ENCODE measurements around the gene ZNF423.
"Not testable (repeated sequence)": the region's sequence is repeated elsewhere in the genome, so short reads cannot be mapped to it uniquely, and the experiment has no call there.

The ZNF423 gene

GRCh38 chr16:49690778-49691177, 165.1 kb downstream of the ZNF423 start:
- no peak for DNase-seq

- no peak for DNase-seq
These were observed 167.7 kb downstream of the ZNF423 start for GRCh38 chr16:49688036-49688697.

DNA sequence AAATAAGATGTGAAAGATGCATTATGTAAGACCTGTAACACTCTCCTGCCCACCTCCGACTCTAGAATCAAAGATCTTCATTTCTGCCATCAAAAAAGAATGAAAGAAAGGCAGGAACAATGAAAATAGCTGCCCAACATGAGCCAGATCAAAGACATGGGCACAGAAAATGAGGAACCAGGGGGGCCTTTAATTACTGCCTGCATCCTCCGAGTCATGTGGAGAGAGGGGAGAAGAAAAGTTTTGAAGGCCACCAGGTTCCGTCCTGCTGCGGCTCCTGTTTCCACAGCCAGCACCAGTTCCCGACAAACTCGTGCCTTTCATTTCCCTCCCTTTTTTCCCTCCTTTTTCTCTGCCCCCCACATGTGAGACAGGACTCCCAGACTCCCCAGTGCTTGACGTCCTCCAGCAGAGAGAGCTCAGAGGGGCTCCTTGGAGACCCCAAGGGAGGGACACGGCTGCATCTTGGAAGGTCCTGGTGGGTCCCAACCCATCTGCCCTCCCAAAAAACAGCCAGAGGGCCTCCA, 168.4 kb downstream of the ZNF423 start:
- DNase-seq = no peak

DNA sequence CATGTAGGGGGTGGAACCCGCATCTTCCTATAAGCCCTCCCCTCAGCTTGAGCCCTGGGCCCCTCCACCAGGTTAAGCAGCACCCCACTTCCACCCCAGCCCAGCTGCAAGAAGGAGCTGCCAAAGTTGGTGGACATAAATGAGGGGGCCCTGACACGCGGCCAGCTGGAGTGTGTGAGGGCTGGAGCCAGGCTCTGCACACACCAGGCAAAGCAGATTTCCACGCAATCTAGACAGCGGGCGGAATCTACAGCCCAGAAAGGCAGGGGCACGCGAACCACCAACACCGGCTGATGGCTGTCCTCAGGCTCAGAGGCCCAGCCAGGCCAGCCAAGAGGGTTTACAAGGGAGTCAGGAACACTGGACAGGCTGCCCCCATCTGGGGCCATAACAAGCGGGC, 171.2 kb downstream of the ZNF423 start:
- no peak for DNase-seq

GRCh38 chr16:49682577-49683165, 173.2 kb downstream of the ZNF423 start:
- DNase-seq = no peak

DNA sequence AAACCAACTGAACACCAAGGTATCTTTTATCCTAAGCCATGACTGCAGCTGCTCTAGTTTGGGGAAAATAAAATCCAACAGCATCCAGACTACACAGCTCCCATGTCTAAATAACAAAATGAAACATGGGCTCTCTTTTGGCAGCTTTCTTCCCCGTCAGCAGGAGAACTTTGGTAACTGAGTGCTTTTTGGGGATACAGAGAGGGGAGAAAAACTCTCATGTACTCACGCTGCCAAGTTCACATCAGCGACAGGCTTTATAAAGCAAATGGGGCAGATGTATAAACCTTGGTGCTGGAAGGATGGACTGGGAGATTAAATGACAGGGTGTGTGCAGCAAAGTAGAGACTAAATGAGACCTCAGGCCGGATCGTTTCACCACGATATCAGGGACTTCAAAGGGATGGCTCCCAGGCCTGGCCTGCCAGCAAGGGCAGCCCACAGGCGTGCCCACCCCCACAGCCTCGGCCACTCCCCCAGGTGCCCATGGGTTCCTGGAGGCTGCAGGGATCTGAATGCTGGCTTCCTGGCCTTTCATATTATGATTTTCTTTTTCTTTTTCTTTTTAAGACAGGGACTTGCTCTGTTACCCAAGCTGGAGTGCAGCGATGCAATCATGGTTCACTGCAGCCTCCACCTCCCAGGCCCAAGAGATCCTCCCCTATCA, 174.6 kb downstream of the ZNF423 start:
- DNase-seq = no peak

GRCh38 chr16:49679095-49679494, 176.8 kb downstream of the ZNF423 start:
- DNase-seq = no peak

DNA sequence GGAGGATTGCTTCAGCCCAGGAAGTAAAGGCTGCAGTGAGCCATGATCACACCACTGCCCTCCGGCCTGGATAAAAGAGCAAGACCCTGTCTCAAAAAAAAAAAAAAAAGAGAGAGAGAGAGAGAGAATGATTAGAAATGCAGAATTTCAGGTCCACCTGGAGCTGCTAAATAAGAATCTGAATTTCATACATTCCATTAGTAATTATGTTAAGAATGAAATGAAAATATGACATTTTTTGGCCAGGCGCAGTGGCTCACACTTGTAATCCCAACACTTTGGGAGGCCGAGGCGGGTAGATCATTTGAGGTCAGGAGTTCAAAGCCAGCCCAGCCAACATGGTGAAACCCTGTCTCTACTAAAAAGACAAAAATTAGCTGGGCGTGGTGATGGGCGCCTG, 178.3 kb downstream of the ZNF423 start:
- DNase-seq = not testable (repeated sequence)

- no peak for DNase-seq
These were observed 180.5 kb downstream of the ZNF423 start for GRCh38 chr16:49675413-49675812.

DNA sequence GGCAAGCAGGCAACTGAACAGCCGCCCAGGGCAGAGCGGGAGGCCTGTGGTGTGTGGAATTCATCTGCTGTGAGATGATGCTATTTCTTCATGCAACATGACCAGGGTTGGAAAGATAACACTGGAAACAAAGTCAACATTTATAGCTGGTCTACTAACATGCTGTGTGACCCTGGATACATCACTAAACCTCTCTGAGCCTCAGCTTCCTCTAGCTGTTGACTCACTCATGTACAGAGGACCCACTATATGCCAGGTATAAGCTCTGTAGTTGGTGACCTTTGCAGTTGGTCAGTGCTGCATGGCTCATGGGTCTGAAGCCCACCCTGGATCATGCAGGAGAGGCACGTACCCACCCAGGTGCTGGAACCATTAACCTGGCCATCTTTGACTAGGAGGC, 180.9 kb downstream of the ZNF423 start:
- no peak for DNase-seq

DNA sequence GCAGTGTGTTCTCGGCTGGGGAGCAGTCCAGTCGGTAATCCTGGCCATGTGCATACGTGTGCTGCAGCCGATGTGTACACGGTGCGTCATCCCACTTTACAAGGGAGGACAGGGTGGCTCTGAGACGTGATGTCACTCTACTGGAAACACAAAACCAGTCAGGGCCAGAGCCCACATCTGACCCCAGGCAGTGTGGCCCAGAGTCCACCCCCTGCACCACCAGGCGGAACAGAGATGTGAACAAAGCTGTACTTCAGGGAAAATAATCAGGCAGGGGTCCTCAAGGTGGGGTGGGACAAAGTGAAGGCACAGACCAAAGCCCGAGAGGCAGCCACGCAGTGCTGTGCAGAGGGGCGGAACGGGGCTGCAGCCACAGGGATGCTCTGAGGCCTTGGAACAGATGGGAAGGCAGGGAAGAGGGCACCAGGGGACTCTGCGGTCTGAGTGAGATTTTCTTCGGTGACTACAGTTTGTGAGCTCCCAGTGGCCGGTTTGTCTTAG, 181.5 kb downstream of the ZNF423 start:
- DNase-seq = no peak

DNA sequence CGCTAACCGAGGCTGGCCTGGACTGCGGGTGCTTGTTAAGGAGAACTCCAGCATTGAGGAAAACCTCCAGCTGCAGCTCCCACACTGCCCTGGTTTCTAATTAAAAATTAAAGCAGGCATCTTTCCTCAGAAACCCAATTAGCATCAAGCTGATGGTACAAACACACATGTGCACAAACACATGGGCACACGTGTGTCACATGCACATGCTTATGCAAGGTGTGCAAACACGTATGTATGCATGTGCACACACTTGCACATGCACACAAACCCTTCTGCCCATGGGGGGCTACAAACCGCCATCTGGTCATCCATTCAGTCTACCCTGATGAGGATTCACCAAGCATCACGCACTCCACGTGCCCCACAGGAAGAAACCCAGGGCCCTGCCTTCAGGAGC, 182.5 kb downstream of the ZNF423 start:
- no peak for DNase-seq

DNA sequence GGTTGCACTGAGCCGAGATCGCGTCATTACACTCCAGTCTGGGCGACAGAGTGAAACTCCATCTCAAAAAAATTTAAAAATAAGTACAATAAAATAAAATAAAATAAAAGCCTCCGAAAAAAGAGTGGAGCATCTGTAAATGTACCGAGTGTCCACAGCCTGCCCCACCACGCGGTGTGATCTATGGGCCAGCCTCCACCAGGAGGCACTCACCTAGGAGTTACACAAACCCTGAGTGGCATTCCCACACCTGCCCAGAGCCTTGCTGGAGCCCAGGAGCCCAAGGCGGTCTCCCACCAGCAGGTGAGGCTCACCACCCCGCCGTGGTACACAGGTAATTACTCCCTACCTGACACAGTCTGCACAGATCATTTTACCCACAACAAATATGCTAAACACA, 183.2 kb downstream of the ZNF423 start:
- no peak for DNase-seq

DNA sequence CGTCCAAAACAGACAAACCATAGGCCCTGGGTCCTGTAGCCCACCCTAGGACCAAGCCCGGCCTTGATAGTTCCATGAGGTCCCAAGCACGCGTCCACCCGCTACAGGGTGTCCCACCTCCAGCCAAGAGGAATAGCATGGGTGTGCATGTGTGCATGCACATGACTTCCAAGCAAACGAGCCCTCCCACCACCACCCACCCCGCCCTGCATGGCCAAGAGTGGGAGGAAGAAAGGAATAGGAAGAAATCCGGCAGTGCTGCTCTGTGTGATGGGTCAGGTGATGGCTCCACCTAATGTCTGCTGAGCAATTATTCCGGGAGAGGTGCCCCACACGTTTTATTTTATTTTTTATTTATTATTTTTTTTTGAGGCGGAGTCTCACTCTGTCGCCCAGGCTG, 184.6 kb downstream of the ZNF423 start:
- no peak for DNase-seq

DNA sequence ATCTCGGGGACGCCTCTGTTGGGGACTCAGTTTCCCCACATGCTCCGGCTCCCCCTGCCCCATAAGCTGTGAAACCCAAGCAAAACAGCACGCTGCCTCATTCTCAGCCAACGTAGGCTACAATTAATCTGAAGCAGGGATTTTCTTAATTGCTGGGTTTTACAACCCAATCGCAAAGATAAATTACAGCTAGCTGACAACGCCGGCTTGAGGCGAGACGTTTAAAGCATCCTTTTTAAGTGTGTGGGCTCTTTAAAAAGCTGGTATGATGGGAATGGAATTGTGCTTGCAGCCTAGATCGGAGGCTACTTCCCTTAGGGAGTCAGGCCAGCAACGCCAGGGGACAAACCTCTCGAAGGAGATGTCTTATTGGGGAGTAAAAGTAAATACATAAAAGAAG, 185.3 kb downstream of the ZNF423 start:
- DNase-seq = no peak

- DNase-seq = no peak
These were observed 190.3 kb downstream of the ZNF423 start for GRCh38 chr16:49665482-49666230.

- DNase-seq = no peak
These were observed 191.4 kb downstream of the ZNF423 start for GRCh38 chr16:49664221-49665215.

- no peak for DNase-seq
These were observed 192.5 kb downstream of the ZNF423 start for GRCh38 chr16:49663081-49664065.

GRCh38 chr16:49662569-49662968, 193.3 kb downstream of the ZNF423 start:
- DNase-seq = no peak

- DNase-seq = no peak
These were observed 194.3 kb downstream of the ZNF423 start for GRCh38 chr16:49661465-49662187.

All from MV-4-11 (cell line).